Measurements from ENCODE around the gene RUNX2. TPM values are rescaled to one million over a fixed set of nuclear protein-coding genes. Genes with fewer than 3 reads are reported as not detected.

Gene RUNX2
- total and polyA plus RNA-seq, 2 experiments from 2014 or later = 1.0 to 2.1 TPM

GRCh38 chr6:45483501-45483900 is 155.4 kb downstream of the RUNX2 start:
- Histone ChIP-seq H3K4me1 (ENCODE audit: insufficient read depth) (peaks cover 12% of the 10 kb centered on the region), H3K79me2 (no peaks in the 10 kb centered on the region), H2AFZ (no peak overlapping the region), H4K20me1 (ENCODE audit: insufficient read depth, poor library complexity, severe bottlenecking) (no peaks in the 10 kb centered on the region), H3K9me3 (ENCODE audit: low read depth) (no peaks in the 10 kb centered on the region), H3K4me2 (no peak overlapping the region), H3K9me2 (replicated peaks; ENCODE audit: insufficient read depth) (no peaks in the 10 kb centered on the region), H3K27me3 (no peaks in the 10 kb centered on the region), H3K27ac (no peak overlapping the region), H3K4me3 (no peak overlapping the region), H3K36me3 (replicated peaks; ENCODE audit: insufficient read depth, low read depth) (no peaks in the 10 kb centered on the region)
- DNase-seq (ENCODE audit: low spot score) = no peak
- TF ChIP-seq EZH2phosphoT487 (IDR thresholded peaks at IDR 0.05; ENCODE audit: low read depth, severe bottlenecking, unreplicated experiment) (no peak), EZH2 (IDR thresholded peaks at IDR 0.05; ENCODE audit: borderline replicate concordance) (no peak)
- TF ChIP-seq, protein P1, sequence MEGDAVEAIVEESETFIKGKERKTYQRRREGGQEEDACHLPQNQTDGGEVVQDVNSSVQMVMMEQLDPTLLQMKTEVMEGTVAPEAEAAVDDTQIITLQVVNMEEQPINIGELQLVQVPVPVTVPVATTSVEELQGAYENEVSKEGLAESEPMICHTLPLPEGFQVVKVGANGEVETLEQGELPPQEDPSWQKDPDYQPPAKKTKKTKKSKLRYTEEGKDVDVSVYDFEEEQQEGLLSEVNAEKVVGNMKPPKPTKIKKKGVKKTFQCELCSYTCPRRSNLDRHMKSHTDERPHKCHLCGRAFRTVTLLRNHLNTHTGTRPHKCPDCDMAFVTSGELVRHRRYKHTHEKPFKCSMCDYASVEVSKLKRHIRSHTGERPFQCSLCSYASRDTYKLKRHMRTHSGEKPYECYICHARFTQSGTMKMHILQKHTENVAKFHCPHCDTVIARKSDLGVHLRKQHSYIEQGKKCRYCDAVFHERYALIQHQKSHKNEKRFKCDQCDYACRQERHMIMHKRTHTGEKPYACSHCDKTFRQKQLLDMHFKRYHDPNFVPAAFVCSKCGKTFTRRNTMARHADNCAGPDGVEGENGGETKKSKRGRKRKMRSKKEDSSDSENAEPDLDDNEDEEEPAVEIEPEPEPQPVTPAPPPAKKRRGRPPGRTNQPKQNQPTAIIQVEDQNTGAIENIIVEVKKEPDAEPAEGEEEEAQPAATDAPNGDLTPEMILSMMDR (IDR thresholded peaks at IDR 0.05; ENCODE audit: poor library complexity) = no peak
- 82% methylated on average over 5 of the region's 5 CpGs for WGBS (ENCODE audit: low lambda C conversion rate, missing lambda C conversion rate)

DNA sequence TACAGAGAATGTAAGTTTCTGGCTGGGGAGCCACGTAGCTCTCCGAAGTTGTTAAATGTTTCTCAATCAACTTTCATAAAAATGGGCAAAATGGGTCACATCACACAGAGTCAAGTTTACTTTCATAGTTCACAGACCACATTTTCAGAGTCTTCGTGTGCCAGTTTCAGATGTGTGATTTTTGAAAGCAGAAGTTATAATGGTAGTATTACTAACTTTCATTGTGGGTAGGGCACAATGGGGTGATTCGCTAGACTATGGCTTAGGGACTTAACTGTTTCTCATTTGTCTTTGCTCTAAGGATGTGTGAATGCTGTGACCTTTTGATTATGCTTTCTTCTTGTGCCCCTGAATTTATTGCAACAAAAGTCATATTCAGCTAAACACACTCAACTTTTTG is 158.6 kb downstream of the RUNX2 start:
- H3K4me1 ChIP-seq (ENCODE audit: insufficient read depth) = no peaks in the 10 kb centered on the region
- no peak overlapping the region for H3K27ac ChIP-seq
- DNase-seq (ENCODE audit: low spot score) = no peak
- WGBS (ENCODE audit: low lambda C conversion rate, missing lambda C conversion rate) = 94% methylated on average over 4 of the region's 4 CpGs
- no peaks in the 10 kb centered on the region for H3K27me3 ChIP-seq
- no peaks in the 10 kb centered on the region for H4K20me1 ChIP-seq (ENCODE audit: insufficient read depth, poor library complexity, severe bottlenecking)
- TF ChIP-seq, protein P1 (IDR thresholded peaks at IDR 0.05; ENCODE audit: poor library complexity) = no peak
- TF ChIP-seq EZH2phosphoT487 (IDR thresholded peaks at IDR 0.05; ENCODE audit: low read depth, severe bottlenecking, unreplicated experiment) (no peak), EZH2 (IDR thresholded peaks at IDR 0.05; ENCODE audit: borderline replicate concordance) (no peak)
- no peaks in the 10 kb centered on the region for H3K36me3 ChIP-seq (replicated peaks; ENCODE audit: insufficient read depth, low read depth)
- no peak overlapping the region for H2AFZ ChIP-seq
- H3K4me2 ChIP-seq = no peak overlapping the region
- H3K9me3 ChIP-seq (ENCODE audit: low read depth) = no peaks in the 10 kb centered on the region
- H3K4me3 ChIP-seq = no peak overlapping the region
- no peaks in the 10 kb centered on the region for H3K9me2 ChIP-seq (replicated peaks; ENCODE audit: insufficient read depth)
- no peaks in the 10 kb centered on the region for H3K79me2 ChIP-seq

DNA sequence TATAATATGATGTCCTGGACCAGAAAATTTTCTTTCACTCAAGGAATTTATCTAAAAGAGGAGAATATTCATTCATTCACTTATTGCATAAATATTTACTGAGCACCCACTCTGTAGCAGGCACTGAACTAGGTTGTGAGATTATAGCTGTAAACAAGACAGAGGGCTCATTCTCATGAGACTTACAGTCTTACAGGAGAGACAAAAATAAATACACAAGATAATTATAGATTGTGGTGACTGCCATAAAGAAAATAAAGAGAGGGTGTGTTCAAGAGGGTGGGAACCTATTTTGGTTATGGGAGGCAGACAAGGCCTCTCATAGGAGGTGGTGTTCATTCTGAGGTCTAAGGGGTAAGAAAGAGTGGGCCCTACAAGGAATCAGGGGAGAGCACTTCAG is 159.5 kb downstream of the RUNX2 start:
- Histone ChIP-seq H4K20me1 (ENCODE audit: insufficient read depth, poor library complexity, severe bottlenecking) (no peaks in the 10 kb centered on the region), H2AFZ (no peak overlapping the region), H3K36me3 (replicated peaks; ENCODE audit: insufficient read depth, low read depth) (no peaks in the 10 kb centered on the region), H3K9me2 (replicated peaks; ENCODE audit: insufficient read depth) (no peaks in the 10 kb centered on the region), H3K27ac (no peak overlapping the region), H3K4me3 (no peak overlapping the region), H3K79me2 (no peaks in the 10 kb centered on the region), H3K4me1 (ENCODE audit: insufficient read depth) (no peaks in the 10 kb centered on the region), H3K9me3 (ENCODE audit: low read depth) (no peaks in the 10 kb centered on the region), H3K27me3 (no peaks in the 10 kb centered on the region), H3K4me2 (no peak overlapping the region)
- TF ChIP-seq EZH2phosphoT487 (IDR thresholded peaks at IDR 0.05; ENCODE audit: low read depth, severe bottlenecking, unreplicated experiment) (no peak), EZH2 (IDR thresholded peaks at IDR 0.05; ENCODE audit: borderline replicate concordance) (no peak)
- DNase-seq (ENCODE audit: low spot score) = no peak

GRCh38 chr6:45488269-45488668 is 160.1 kb downstream of the RUNX2 start:
- H3K36me3 ChIP-seq (replicated peaks; ENCODE audit: insufficient read depth, low read depth) = no peaks in the 10 kb centered on the region
- H3K27ac ChIP-seq = no peak overlapping the region
- no peak overlapping the region for H2AFZ ChIP-seq
- no peaks in the 10 kb centered on the region for H3K79me2 ChIP-seq
- TF ChIP-seq EZH2 (IDR thresholded peaks at IDR 0.05; ENCODE audit: borderline replicate concordance) = no peak
- TF ChIP-seq, protein P1 (IDR thresholded peaks at IDR 0.05; ENCODE audit: poor library complexity) = no peak
- TF ChIP-seq EZH2phosphoT487 (IDR thresholded peaks at IDR 0.05; ENCODE audit: low read depth, severe bottlenecking, unreplicated experiment) = no peak
- no peak overlapping the region for H3K4me2 ChIP-seq
- no peak overlapping the region for H3K4me3 ChIP-seq
- no peak for DNase-seq (ENCODE audit: low spot score)
- no peaks in the 10 kb centered on the region for H3K4me1 ChIP-seq (ENCODE audit: insufficient read depth)
- no peaks in the 10 kb centered on the region for H3K9me3 ChIP-seq (ENCODE audit: low read depth)
- H3K9me2 ChIP-seq (replicated peaks; ENCODE audit: insufficient read depth) = no peaks in the 10 kb centered on the region
- H4K20me1 ChIP-seq (ENCODE audit: insufficient read depth, poor library complexity, severe bottlenecking) = no peaks in the 10 kb centered on the region
- H3K27me3 ChIP-seq = no peaks in the 10 kb centered on the region

All from hepatocyte (in vitro differentiated cells).